Measurements from ENCODE around the gene ACACB.

ACACB gene

GRCh38 chr12:109221277-109221931 lies 105.0 kb downstream of the ACACB start:
- DNase-seq = no peak

DNA sequence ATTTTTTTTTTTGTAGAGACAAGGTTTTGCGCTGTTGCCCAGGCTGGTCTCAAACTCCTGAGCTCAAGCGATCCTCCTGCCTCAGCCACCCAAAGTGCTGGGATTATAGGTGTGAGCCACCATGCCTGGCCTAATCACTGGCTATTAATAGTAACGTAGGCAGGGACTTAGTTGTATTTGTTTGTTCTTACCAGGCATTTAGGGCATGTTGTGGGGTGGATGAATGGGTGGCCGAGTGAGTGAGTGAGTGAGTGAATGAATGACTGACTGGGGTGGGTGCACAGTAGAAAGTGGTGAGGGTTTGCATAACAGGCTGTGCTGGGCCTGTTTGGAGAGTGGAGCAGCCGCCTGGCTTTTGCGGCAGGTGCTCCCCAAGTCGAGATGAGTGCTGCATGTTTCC lies 105.7 kb downstream of the ACACB start:
- DNase-seq = no peak

DNA sequence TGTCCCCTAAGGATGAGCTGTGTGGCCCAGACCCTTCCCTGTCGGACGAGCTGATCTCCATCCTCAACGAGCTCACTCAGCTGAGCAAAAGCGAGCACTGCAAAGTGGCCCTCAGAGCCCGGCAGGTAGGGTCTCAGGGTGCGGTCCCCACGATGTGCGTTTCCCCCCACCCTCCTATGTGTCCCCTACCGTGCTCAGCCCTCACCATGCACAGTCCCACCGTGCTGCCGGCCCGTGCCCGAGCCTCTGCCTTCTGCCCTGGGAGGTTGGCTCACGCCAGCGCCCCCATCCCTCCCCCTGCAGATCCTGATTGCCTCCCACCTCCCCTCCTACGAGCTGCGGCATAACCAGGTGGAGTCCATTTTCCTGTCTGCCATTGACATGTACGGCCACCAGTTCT lies 106.1 kb downstream of the ACACB start:
- DNase-seq = no peak

- no peak for DNase-seq
Observed at GRCh38 chr12:109223211-109223610, 106.8 kb downstream of the ACACB start.

DNA sequence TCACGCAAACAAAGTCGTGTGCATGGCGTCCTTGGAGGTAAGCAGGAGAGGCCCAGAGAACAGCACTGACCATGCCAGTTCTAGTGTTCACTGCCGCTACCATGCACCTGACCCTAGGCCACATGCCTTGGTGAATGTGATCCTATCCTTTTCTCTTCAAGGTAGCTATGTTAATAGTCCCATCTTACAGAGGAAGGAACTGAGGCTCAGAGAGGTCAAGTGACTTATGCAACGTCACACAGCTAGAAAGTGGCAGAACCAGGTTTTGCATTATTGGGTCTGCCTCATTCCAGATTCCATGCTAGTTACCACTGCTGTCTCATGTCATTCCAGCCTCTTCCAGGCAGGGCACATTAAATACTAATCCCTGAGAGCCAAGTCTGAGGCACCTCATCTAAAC lies 107.5 kb downstream of the ACACB start:
- no peak for DNase-seq

DNA sequence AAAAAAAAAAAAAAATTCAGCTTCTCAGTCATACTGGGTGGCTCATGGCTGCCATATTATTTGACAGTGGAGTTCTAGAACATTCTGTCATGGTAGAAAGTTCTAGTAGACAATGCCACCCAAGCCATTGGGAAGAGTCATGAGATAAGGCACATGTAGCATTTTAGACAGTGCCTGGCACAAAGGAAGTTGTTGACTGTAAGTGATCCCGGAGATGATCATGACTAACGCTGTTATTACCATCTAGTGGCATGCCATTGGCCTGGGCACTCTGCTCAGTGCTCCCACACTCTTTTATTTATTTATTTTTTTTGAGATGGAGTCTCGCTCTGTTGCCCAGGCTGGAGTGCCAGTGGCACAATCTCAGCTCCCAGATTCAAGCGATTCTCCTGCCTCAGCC lies 112.3 kb downstream of the ACACB start:
- DNase-seq = no peak

- DNase-seq = no peak
Observed at GRCh38 chr12:109230193-109230592, 113.8 kb downstream of the ACACB start.

DNA sequence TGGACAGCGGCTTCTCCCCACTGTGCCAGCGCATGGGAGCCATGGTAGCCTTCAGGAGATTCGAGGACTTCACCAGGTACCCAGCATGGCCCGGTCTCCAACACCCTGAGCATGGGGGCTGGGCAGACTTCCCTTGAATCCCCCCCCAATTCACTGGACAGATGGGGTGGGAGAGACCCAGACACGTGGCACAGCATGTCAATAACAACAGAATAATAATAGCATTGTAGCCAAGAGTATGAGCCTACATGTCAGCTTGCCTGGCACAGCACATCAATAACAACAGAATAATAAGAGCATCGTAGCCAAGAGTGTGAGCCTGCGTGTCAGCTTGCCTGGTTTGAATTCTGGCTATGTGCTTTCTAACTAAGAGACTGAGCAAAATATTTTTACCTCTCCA lies 116.3 kb downstream of the ACACB start:
- DNase-seq = no peak

DNA sequence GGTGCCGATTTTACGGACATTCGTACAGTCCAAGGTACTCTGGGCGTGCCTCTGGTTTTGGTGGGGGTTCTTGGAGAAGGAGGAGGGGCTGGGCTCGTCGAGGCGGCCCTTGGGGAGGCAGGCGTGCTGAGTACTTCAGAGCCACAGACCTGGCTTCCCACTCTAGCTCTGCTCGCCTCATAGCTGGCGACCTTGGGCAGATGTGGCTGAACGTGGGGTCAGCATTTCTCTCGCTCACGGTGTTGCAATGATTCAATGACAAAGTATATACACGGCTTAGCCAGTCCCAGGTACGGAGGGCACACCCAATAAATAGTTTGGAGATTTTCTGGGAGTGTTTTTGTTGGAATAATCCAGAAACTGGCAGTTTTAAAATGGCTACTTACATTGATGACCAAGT lies 117.6 kb downstream of the ACACB start:
- no peak for DNase-seq

DNA sequence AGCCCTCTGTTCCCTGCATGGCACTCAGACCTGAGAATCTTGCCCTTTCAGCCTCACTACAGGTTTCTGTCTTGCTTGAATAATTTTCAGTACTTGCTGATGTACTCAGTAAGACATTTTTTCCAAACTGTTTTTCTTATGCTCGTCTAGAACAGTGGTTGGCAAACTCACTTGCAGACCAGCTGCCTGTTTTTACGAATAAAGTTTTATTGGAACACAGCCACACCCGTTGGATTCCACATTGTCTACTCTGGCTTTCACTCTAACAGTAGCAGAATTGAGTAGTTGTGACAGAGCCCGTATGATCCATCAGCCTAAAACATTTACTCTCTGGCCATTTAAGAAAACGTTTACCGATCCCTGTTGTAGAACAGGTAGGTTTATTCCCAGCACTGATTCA lies 119.9 kb downstream of the ACACB start:
- DNase-seq = no peak

GRCh38 chr12:109239179-109239578 lies 122.8 kb downstream of the ACACB start:
- no peak for DNase-seq

DNA sequence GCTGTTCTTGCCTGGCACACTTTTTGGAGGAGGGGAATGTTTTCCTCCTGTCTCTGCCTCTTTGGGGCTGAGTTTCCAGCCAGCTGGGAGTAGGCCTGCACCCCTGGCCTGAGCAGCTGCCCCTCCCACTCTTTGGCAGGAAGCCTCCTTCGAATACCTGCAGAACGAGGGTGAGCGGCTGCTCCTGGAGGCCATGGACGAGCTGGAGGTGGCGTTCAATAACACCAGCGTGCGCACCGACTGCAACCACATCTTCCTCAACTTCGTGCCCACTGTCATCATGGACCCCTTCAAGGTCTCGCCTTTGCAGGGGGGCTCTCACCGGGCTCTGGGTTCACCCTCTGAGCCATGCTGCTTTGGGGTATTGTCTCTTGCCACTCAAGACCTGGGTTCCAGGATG lies 123.3 kb downstream of the ACACB start:
- no peak for DNase-seq

DNA sequence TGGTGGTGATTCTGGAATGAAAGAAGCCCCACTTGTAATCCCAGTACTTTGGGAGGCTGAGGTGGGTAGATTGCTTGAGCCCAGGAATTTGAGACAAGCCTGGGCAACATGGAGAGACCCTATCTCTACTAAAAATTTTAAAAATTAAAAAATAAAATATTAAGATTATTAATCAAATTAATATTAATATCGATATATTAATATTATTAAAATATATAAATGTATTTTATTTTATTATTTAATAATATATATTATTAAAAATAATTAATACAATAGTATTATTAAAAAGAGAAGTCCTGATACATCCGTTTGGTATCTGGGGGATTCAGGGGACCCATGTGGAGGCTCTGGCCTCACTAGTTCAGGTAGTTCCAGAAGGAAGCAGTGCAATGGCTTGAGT lies 124.0 kb downstream of the ACACB start:
- no peak for DNase-seq

DNA sequence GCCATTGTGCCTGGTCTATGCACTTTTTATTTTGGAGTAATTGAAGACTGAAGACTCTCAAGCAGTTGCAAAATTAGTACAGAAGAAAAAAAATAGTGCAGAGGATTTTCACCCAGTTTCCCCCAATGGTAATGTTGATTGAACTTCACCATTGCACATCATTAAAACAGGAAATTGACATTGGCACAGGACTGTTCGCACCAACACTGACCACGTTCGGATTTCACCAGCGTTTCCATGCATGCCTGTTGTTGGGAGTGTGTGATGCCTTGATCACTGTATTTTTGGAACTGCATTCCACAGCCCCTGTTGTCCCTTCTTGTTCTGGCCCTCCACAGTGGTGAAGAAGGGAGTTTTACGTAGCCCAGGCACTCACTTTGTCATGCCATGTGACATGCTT lies 125.5 kb downstream of the ACACB start:
- DNase-seq = no peak

DNA sequence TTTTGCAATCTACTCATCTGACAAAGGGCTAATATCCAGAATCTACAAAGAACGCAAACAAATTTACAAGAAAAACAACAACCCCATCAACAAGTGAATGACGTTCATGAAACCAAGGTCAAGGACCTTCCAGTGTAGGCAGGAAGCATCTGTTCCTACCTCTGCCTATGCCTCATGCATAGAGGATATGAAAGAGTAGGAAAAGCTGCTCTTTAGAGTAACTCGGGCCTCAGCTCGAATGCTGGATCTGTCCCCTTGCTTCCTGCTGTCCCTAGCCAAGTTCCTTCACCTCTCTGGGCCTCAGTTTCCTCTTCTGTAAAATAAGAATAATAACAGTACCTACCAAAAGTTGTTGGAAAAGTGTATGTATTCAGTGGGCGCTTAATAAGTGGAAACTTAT lies 127.7 kb downstream of the ACACB start:
- no peak for DNase-seq

DNA sequence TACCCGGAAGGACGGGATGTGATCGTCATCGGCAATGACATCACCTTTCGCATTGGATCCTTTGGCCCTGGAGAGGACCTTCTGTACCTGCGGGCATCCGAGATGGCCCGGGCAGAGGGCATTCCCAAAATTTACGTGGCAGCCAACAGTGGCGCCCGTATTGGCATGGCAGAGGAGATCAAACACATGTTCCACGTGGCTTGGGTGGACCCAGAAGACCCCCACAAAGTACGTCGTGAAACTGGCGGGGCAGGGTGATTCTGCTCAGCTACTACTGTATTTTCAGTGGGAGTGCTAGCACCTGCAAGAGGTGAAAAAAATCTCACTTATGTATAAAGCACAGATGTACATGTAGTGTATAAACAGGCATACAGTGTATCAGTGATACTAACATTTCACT lies 129.8 kb downstream of the ACACB start:
- DNase-seq = no peak

DNA sequence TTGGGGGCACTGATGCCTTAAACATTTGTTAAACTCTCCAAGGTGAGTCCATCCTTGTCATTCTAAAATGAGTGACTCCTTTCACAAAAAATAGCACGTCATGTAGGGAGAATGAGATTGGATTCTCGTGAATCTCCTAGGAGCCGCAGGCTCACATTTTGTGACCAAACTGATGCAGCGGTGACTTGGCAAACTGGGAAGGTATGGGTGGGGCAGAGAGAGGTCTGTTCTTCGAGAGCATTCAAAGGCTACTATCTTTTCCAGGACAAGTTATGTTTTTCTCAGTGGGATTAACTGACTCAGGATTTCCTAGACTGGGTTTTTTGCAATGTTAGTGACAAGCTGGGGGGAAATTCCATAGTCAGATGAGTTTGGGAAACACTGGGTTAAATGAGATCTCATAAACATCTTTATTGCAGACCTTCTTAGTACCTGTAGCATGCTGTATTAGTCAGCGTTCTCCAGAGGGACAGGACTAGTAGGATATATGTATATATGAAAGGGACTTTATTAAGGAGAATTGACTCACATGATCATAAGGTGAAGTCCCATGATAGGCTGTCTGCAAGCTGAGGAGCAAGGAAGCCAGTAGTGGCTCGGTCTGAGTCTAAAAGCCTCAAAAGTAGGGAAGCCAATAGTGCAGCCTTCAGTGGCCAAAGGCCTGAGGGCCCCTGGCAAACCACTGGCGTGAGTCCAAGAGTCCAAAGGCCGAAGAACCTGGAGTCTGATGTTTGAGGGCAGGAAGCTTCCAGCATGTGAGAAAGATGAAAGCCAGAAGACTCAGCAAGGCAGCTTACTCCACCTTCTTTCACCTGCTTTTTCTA lies 131.7 kb downstream of the ACACB start:
- no peak for DNase-seq

- DNase-seq = no peak
Observed at GRCh38 chr12:109250523-109250922, 134.1 kb downstream of the ACACB start.

DNA sequence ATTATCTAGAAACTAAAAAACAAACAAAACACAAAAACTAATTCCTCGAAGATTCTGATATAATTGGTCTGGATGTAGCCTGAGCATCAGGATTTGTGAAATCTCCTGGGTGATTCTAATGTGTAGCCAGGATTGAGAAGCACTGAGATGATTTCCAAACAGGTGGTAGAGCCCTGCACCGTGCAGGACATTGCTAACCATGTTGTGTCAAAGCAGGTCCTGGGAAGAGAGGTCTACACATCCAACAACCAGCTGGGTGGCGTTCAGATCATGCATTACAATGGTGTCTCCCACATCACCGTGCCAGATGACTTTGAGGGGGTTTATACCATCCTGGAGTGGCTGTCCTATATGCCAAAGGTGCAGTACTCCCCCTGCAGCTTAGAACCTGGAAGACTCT lies 136.4 kb downstream of the ACACB start:
- no peak for DNase-seq

DNA sequence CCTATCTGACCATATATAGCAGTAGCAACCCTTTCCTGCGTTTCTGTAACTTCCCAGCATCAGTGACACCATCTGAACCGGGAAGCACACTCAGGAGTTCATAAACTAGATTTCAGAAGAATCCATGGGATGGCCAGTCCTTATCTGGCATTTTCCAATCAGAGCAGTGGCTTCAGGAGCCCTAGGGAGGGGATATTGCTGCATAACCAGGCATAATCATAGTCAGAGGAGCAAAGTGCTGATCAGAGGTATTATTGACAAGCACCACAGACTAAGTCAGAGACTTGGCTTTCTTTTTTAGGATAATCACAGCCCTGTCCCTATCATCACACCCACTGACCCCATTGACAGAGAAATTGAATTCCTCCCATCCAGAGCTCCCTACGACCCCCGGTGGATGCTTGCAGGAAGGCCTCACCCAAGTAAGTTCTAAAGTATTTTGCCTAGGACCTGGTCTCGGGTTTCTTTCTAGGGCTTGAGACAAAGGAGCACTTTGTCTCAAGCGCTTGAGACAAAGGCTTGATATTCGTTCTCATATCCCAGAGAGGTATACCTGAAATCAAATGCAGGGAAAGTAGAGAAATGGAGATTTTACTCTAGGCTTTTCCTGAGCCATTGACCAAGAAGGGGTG lies 137.6 kb downstream of the ACACB start:
- DNase-seq = no peak

DNA sequence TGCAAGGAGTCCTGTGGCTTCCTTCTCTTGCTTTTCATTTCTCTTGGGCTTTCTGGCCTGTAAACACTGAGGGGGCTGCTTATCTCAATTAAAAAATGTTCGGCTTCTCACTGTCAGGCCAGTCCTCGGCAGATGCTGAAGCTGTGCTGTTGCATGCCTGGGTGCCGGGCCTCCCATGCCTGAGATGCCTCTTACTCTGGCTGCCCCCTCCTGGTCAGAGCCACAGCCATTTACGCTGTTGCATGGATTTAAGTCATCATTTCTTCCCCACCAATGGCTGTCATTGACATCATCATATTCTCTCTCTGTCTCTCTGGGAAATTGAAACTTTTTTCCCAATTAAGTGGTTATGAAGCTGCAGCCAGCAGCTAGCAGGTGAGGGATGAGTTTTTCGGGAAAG lies 139.0 kb downstream of the ACACB start:
- no peak for DNase-seq

DNA sequence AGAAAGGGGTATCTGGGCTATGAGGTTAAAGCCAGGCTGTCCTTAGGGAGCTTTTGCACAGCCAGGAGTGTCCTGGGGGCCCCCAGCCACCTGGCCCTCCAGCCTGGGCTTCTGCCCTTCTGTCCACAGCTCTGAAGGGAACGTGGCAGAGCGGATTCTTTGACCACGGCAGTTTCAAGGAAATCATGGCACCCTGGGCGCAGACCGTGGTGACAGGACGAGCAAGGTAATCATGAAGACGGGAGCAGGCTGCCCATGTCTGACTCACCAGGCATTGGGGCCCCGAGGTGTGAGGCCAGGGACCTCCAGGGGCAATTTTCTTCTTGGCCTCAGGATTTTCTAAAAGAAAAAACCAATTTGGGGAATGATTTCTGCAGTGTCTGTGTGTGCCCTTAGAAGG lies 139.6 kb downstream of the ACACB start:
- no peak for DNase-seq

- no peak for DNase-seq
Observed at GRCh38 chr12:109258201-109258600, 141.8 kb downstream of the ACACB start.
